Loucy (cell line): ENCODE results near the gene E2F3.

Experiments used
- EZH2phosphoT487 ChIP-seq: fragments of 200-600 bp; IDR thresholded peaks from 2 replicates; pipeline ENCODE4 v1.6.1; 2018; ENCODE audit warnings: antibody characterized with exemption, mild to moderate bottlenecking, moderate library complexity, borderline replicate concordance
- TF ChIP-seq, protein P1 (sequence below): fragments of 200-600 bp; sonication (generic); conservative IDR thresholded peaks from 2 replicates; pipeline ENCODE4 v1.5.1; 2014; ENCODE audit warnings: mild to moderate bottlenecking, antibody characterized with exemption, low read length

DNA sequence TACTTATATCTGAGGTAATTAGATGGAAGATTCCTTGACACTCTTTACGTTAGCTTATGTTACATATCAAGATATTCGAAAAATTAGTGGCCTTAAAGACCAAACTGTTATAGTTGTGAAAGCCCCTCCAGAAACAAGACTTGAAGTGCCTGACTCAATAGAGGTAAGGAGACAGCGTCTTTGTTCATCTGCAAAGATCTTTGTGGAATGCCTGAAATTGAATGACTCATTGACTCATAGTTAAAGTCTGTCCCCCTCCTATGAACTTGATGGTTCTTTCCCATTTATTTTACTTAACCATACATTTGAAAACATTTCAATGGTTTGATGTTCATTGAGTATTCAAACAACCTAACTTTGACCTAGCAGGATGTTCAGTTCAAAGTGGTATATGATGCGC lies 85.0 kb downstream of the E2F3 start:
- TF ChIP-seq, protein P1, sequence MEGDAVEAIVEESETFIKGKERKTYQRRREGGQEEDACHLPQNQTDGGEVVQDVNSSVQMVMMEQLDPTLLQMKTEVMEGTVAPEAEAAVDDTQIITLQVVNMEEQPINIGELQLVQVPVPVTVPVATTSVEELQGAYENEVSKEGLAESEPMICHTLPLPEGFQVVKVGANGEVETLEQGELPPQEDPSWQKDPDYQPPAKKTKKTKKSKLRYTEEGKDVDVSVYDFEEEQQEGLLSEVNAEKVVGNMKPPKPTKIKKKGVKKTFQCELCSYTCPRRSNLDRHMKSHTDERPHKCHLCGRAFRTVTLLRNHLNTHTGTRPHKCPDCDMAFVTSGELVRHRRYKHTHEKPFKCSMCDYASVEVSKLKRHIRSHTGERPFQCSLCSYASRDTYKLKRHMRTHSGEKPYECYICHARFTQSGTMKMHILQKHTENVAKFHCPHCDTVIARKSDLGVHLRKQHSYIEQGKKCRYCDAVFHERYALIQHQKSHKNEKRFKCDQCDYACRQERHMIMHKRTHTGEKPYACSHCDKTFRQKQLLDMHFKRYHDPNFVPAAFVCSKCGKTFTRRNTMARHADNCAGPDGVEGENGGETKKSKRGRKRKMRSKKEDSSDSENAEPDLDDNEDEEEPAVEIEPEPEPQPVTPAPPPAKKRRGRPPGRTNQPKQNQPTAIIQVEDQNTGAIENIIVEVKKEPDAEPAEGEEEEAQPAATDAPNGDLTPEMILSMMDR: no peak
- no peak for TF ChIP-seq EZH2phosphoT487
